Right forelimb (tissue), 1 donor: Measurements from ENCODE around the gene MAP1B.
A peak's percentile ranks its signal among the peaks of the same experiment; 100 is the strongest.

Experiments
- DNase-seq: peaks from one replicate; pipeline ENCODE4 v3.0.0-alpha.2; 2018

MAP1B gene

GRCh38 chr5:72101828-72102227 is 5.4 kb upstream of the MAP1B start:
- no peak for DNase-seq

GRCh38 chr5:72106817-72107130 is 501 bp upstream of the MAP1B start:
- no peak for DNase-seq

DNA sequence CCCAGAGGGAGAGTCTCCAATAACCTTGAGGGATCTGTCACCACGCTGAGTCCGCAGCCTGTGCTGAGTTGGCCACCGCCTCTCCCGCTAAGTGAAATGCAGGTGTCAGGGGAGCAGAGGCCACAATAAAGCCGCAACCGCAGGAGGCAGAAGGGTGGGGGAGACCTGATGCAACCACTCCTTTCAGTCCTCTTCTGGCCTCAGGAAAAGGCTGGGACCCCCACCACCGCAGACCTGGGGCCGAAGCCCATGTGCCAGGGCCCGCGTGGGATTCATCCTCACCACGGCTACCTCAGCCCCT is 576 bp downstream of the MAP1B start:
- DNase-seq: no peak

GRCh38 chr5:72108202-72109061 is 1.2 kb downstream of the MAP1B start:
- peak; percentile 82 for DNase-seq

GRCh38 chr5:72109062-72109411 is 1.8 kb downstream of the MAP1B start:
- DNase-seq: no peak

- DNase-seq: no peak
Measured at GRCh38 chr5:72109625-72110024, 2.4 kb downstream of the MAP1B start.

GRCh38 chr5:72110394-72111013 is 3.2 kb downstream of the MAP1B start:
- DNase-seq: peak; percentile 65

- DNase-seq: no peak
Measured at GRCh38 chr5:72112389-72112788, 5.1 kb downstream of the MAP1B start.

- no peak for DNase-seq
Measured at GRCh38 chr5:72114629-72115028, 7.4 kb downstream of the MAP1B start.

DNA sequence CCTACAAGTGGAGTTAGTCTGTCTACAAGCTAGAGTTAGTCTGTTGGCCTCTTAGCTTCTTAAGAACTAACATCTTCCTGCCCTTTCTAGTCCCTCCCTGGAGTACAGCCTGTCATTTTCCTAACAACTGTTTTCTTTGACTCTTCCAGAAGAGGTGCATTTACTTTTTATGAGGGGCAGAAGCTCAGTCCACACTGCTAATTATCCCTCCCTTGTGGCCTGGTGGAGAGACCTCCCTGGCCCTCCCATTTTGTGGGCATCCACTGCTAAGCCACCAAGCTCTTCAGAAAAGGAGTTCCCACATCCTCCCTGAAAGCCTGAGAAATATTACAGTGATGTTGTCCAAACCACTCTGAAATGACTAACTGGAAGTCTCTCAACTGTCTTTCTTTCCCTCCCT is 8.0 kb downstream of the MAP1B start:
- no peak for DNase-seq

DNA sequence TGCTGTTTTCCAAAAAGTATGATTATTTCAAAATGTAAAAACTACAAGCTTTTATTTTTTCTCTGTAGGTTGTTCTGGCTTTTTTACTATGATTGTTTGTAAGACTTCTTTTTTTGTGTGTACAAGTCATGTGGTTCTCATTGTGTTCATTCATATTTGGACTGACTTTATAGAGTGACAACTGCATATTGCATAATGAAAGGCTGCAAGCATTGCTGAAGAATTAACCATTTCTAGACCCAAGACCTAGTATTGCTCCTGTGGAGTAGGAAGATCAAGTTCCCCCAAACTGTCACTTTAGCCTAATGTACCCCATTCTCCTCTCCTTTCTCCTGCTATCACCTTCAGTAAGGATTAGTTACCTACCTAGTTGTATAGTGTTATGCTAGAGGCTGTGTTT is 10.0 kb downstream of the MAP1B start:
- no peak for DNase-seq

GRCh38 chr5:72121052-72121779 is 13.9 kb downstream of the MAP1B start:
- no peak for DNase-seq

GRCh38 chr5:72121780-72122445 is 14.6 kb downstream of the MAP1B start:
- no peak for DNase-seq

DNA sequence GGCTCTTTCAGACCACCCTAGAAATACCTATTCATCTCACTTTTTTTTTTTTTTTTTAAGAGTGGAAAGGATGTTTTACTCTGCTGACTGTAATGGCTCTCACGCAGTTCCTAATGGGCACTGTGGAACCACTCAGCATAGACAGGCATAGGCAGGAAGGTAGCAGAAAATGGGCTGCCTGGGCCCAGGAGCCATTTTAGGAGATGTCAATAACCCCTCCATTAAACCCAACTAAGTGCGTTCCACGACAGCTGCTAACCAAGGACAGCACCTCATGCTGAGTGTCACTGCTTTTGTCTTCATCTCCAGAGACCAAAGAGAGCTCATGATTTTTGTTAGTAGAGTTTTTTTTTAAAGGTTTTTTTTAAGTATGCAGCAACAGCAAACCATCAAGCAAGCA is 15.3 kb downstream of the MAP1B start:
- no peak for DNase-seq

- DNase-seq: no peak
Measured at GRCh38 chr5:72123764-72124376, 16.6 kb downstream of the MAP1B start.

GRCh38 chr5:72125271-72125940 is 18.1 kb downstream of the MAP1B start:
- no peak for DNase-seq

DNA sequence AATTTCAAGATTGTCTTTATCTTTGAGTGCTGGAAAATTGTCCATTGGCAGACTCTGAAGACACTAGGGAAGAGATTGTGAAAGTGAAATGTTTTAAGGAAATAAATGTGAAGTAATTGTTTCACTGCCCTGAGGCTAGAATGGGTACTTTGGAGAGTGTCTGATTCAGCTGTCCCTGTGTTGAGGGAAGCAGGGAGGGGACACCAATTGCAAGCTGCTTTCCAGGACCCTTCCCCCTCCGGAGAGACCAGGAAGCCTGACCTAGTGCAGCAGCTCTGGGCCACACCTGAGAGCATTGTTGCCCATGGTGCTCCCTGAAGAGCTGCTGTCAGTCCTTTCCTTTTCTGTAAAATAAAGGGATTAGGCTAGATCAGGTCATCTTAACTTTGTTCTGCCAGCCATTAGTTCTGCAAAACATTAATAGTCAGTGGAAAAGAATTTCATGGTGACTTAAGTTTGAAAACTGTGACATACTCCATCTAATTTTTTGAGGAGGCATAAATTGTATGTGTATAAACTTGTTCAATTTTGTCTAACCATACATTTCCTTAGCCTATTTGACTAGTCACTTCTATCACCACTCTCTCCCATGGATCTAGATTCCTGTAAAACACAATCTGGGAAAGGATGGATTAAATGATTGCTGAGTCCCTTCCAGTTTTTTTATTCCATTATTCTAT is 18.8 kb downstream of the MAP1B start:
- DNase-seq: no peak

GRCh38 chr5:72126796-72127195 is 19.5 kb downstream of the MAP1B start:
- no peak for DNase-seq

DNA sequence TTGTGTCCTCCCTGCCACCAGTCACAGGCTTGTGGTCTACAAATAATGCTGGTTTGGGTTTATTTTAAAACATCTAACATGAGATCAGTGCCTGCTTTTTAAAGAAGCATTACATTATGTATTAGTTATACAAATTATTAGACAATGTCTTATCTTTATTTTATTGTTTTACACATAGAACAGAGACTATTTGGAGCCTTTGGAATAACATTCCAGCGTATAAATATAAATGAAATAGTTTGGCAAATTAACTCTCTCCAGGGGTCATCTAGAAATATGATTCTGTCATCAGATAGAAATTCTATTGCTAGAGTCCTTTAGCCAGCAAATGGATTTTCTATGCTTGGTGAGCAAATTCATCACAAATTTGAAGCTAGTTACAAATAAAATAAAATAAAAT is 22.4 kb downstream of the MAP1B start:
- no peak for DNase-seq

GRCh38 chr5:72130351-72130761 is 23.1 kb downstream of the MAP1B start:
- DNase-seq: no peak

DNA sequence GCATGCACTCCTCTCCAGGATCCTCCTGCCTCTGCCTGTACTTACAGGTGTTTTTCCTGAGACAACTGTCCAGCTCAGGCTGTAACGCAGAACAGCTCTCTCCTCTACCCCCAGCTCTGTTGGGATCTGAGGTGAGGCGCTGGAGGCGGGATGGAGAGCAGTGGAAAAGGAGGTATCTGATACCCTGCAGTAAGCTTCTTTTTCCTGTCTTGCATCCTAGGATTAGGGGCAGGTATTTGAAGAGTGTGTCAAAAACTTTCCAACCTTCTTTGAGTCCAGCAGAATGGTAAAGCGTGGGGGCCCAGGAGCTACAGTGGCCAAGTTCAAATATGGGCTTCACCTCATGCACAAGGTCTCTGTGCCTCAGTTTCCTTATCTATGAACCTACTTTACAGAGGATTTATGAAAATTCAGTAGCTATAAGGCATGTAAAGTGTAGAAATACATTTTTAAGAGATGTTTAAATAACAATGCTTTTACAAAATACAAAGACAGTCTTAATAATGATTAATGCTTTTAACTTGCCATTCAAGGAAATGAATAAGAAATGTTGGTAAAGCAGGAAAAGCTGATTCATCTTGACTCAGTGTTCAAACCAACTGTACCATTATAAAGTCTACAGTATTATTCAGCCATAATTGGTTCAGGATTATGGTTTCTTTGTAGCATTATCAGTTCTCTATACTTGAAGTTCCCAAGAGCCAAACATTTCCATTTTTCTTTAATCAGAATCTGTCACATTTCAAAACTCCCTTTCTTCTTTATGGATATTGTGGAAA is 26.1 kb downstream of the MAP1B start:
- DNase-seq: no peak
